ENCODE data around the gene ETV6.

DNA sequence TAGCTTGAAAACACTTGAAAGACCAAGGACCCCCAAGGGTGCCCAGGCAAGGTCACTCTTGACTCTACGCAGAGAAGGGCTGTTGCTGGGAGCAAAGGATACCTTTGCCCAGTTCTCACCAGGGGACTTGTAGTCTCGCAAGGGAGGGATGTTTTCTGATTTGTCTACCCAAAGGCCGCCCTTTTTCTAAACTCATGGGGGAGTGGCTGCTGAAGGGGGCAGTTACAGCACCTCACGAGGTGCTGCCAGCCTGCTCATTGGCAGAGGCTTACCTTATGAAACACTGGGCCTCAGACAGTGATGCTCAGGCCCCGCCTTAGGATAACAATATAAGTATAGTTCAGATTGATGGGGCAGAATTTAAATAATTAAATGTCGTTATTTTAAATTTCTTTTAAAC, 107.0 kb downstream of the ETV6 start:
- TF ChIP-seq, protein P1, sequence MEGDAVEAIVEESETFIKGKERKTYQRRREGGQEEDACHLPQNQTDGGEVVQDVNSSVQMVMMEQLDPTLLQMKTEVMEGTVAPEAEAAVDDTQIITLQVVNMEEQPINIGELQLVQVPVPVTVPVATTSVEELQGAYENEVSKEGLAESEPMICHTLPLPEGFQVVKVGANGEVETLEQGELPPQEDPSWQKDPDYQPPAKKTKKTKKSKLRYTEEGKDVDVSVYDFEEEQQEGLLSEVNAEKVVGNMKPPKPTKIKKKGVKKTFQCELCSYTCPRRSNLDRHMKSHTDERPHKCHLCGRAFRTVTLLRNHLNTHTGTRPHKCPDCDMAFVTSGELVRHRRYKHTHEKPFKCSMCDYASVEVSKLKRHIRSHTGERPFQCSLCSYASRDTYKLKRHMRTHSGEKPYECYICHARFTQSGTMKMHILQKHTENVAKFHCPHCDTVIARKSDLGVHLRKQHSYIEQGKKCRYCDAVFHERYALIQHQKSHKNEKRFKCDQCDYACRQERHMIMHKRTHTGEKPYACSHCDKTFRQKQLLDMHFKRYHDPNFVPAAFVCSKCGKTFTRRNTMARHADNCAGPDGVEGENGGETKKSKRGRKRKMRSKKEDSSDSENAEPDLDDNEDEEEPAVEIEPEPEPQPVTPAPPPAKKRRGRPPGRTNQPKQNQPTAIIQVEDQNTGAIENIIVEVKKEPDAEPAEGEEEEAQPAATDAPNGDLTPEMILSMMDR (IDR thresholded peaks at IDR 0.05): no peak
- no peak for TF ChIP-seq ZFX (IDR thresholded peaks at IDR 0.05; ENCODE audit: borderline replicate concordance)
